H9 (cell line): ENCODE measurements around the gene ARL17A. TPM values are rescaled to one million over a fixed set of nuclear protein-coding genes. Genes with fewer than 3 reads are reported as not detected.
"Not testable (repeated sequence)": the region's sequence is repeated elsewhere in the genome, so short reads cannot be mapped to it uniquely, and the experiment has no call there.

Source experiments
- DNase-seq: peaks from one replicate; pipeline ENCODE4 v3.0.0-alpha.2; 2017
- H2AFZ ChIP-seq: one replicate; pipeline ENCODE4 v1.6.1; 2013; ENCODE audit warnings: mild to moderate bottlenecking, low read length, control low read depth, moderate library complexity
- H2AK5ac ChIP-seq: 2 replicates; pipeline ENCODE4 v1.6.1; 2013; ENCODE audit warnings: low read length, control low read depth, mixed read lengths; ENCODE audit not compliant: insufficient read length
- H2BK120ac ChIP-seq: one replicate; pipeline ENCODE4 v1.6.1; 2013; ENCODE audit warnings: low read depth, mild to moderate bottlenecking, low read length, control low read depth, inconsistent platforms; ENCODE audit not compliant: poor library complexity, severe bottlenecking
- H2BK12ac ChIP-seq: 2 replicates; pipeline ENCODE4 v1.6.1; 2013; ENCODE audit warnings: low read length, control low read depth, mixed read lengths, low read depth; ENCODE audit not compliant: insufficient read length
- H2BK15ac ChIP-seq: 2 replicates; pipeline ENCODE4 v1.6.1; 2013; ENCODE audit warnings: low read depth, low read length, control low read depth
- H2BK20ac ChIP-seq: one replicate; pipeline ENCODE4 v1.6.1; 2013; ENCODE audit warnings: low read depth, mild to moderate bottlenecking, low read length, control low read depth, inconsistent platforms; ENCODE audit not compliant: poor library complexity, severe bottlenecking
- H2BK5ac ChIP-seq: 2 replicates; pipeline ENCODE4 v1.6.1; 2013; ENCODE audit warnings: low read length, control low read depth, mixed read lengths; ENCODE audit not compliant: insufficient read length
- H3K14ac ChIP-seq: 2 replicates; pipeline ENCODE4 v1.6.1; 2013; ENCODE audit warnings: low read length, control low read depth; ENCODE audit not compliant: insufficient read depth
- H3K18ac ChIP-seq: 2 replicates; pipeline ENCODE4 v1.6.1; 2013; ENCODE audit warnings: low read depth, mild to moderate bottlenecking, mixed read lengths, low read length, control low read depth; ENCODE audit not compliant: insufficient read length
- H3K23ac ChIP-seq: 2 replicates; pipeline ENCODE4 v1.6.1; 2013; ENCODE audit warnings: low read length, control low read depth, mixed read lengths, low read depth; ENCODE audit not compliant: insufficient read length
- H3K23me2 ChIP-seq: 2 replicates; pipeline ENCODE4 v1.6.1; 2013; ENCODE audit warnings: low read depth, mild to moderate bottlenecking, mixed read lengths, low read length, control low read depth; ENCODE audit not compliant: insufficient read length, poor library complexity, severe bottlenecking
- H3K27ac ChIP-seq: 2 replicates; pipeline ENCODE4 v1.5.1; 2013; ENCODE audit warnings: low read length, control low read depth, mixed read lengths, low read depth; ENCODE audit not compliant: insufficient read length
- H3K27me3 ChIP-seq: 2 replicates; pipeline ENCODE4 v1.6.1; 2013; ENCODE audit warnings: low read length, control low read depth, inconsistent platforms; ENCODE audit not compliant: insufficient read depth
- H3K4ac ChIP-seq: 2 replicates; pipeline ENCODE4 v1.6.1; 2013; ENCODE audit warnings: low read depth, mild to moderate bottlenecking, control low read depth, inconsistent platforms, low read length, moderate library complexity
- H3K4me1 ChIP-seq: 2 replicates; pipeline ENCODE4 v1.6.1; 2013; ENCODE audit warnings: low read length, control low read depth, inconsistent platforms; ENCODE audit not compliant: insufficient read depth
- H3K4me2 ChIP-seq: 2 replicates; pipeline ENCODE4 v1.6.1; 2013; ENCODE audit warnings: low read length, control low read depth, mixed read lengths; ENCODE audit not compliant: insufficient read length, insufficient read depth
- H3K56ac ChIP-seq: 2 replicates; pipeline ENCODE4 v1.6.1; 2013; ENCODE audit warnings: low read depth, mild to moderate bottlenecking, mixed read lengths, low read length, control low read depth; ENCODE audit not compliant: insufficient read length
- H3K79me1 ChIP-seq: 2 replicates; pipeline ENCODE4 v1.6.1; 2013; ENCODE audit warnings: low read depth, mild to moderate bottlenecking, moderate library complexity, low read length, control low read depth, inconsistent platforms; ENCODE audit not compliant: insufficient read depth, poor library complexity, severe bottlenecking
- H3K79me2 ChIP-seq: 2 replicates; pipeline ENCODE4 v1.6.1; 2013; ENCODE audit warnings: low read length, control low read depth, inconsistent platforms; ENCODE audit not compliant: insufficient read depth
- H3K9ac ChIP-seq: 2 replicates; pipeline ENCODE4 v1.6.1; 2013; ENCODE audit warnings: low read length, control low read depth, mixed read lengths; ENCODE audit not compliant: insufficient read length; ENCODE audit errors: extremely low read depth
- H3K9me3 ChIP-seq: one replicate; pipeline ENCODE4 v1.6.1; 2013; ENCODE audit warnings: low read depth, low read length, inconsistent platforms; ENCODE audit not compliant: control insufficient read depth
- H3T11ph ChIP-seq: one replicate; pipeline ENCODE4 v1.6.1; 2013; ENCODE audit warnings: mild to moderate bottlenecking, low read length, control low read depth, inconsistent platforms
- H4K20me1 ChIP-seq: one replicate; pipeline ENCODE4 v1.6.1; 2013; ENCODE audit not compliant: control insufficient read depth, insufficient read length, insufficient read depth
- H4K5ac ChIP-seq: 2 replicates; pipeline ENCODE4 v1.6.1; 2013; ENCODE audit warnings: low read depth, mild to moderate bottlenecking, mixed read lengths, low read length, control low read depth; ENCODE audit not compliant: insufficient read length
- H4K8ac ChIP-seq: replicated peaks from 2 replicates; pipeline ENCODE4 v1.6.1; 2013; ENCODE audit warnings: low read length, control low read depth, mixed read lengths, low read depth; ENCODE audit not compliant: insufficient read length
- H4K91ac ChIP-seq: 2 replicates; pipeline ENCODE4 v1.6.1; 2013; ENCODE audit warnings: low read depth, mild to moderate bottlenecking, moderate library complexity, mixed read lengths, low read length, control low read depth; ENCODE audit not compliant: insufficient read length
- H3K27ac Mint-ChIP-seq, 3 experiments: 2 replicates in 2 of 3; 3 replicates in 1 of 3; pipeline ENCODE4 v1.8.0; 2020 to 2021; ENCODE audit warnings: mixed read lengths in 3 of 3, mild to moderate bottlenecking in 1 of 3, moderate library complexity in 1 of 3
- H3K27me3 Mint-ChIP-seq: 2 replicates; pipeline ENCODE4 v1.8.0; 2021; ENCODE audit warnings: low read depth, mild to moderate bottlenecking, moderate library complexity, mixed read lengths
- H3K36me3 Mint-ChIP-seq, 3 experiments: 2 replicates in 2 of 3; 3 replicates in 1 of 3; pipeline ENCODE4 v1.8.0; 2020 to 2021; ENCODE audit warnings: low read depth in 3 of 3, mixed read lengths in 3 of 3; ENCODE audit not compliant: insufficient read depth in 1 of 3
- H3K4me1 Mint-ChIP-seq, 2 experiments: 2 replicates each; pipeline ENCODE4 v1.8.0; 2020; ENCODE audit warnings: mixed read lengths in 2 of 2
- H3K4me3 Mint-ChIP-seq, 2 experiments: 2 replicates in 1 of 2; 3 replicates in 1 of 2; pipeline ENCODE4 v1.8.0; 2020 to 2021; ENCODE audit warnings: mild to moderate bottlenecking in 2 of 2, mixed read lengths in 2 of 2, moderate library complexity in 1 of 2
- H3K9me3 Mint-ChIP-seq, 2 experiments: 2 replicates in 1 of 2; 3 replicates in 1 of 2; pipeline ENCODE4 v1.8.0; 2020; ENCODE audit warnings: mild to moderate bottlenecking in 2 of 2, mixed read lengths in 2 of 2, moderate library complexity in 1 of 2
- WGBS: extraction: QIAGEN DNeasy Blood & Tissue Kit; methylation state at CpG from one replicate; pipeline ENCODE4 v1.1.7; 2013; ENCODE audit warnings: missing lambda C conversion rate, low lambda C conversion rate, mixed read lengths; ENCODE audit not compliant: insufficient read length; ENCODE audit errors: extremely low coverage; 5-methylcytosine and 5-hydroxymethylcytosine counted together
- total RNA-seq: library from RNA; stranded (reverse); gene quantifications from 2 replicates; pipeline ENCODE4 v1.2.1, GENCODE V29; 2021

ARL17A gene
- total RNA-seq, 1 experiment from 2014 or later = 12.2 TPM

- not testable (repeated sequence) for H3K14ac ChIP-seq, H3K79me1 ChIP-seq, H3K9ac ChIP-seq, H2BK20ac ChIP-seq, H2BK5ac ChIP-seq, H4K20me1 ChIP-seq, H3K56ac ChIP-seq, H3K4me3 Mint-ChIP-seq, H2AK5ac ChIP-seq, H4K8ac ChIP-seq, DNase-seq, H2BK120ac ChIP-seq, H2BK12ac ChIP-seq, H3K27me3 Mint-ChIP-seq, H3K18ac ChIP-seq, H3K23me2 ChIP-seq, H3K9me3 ChIP-seq, H3K27ac ChIP-seq, H3K9me3 Mint-ChIP-seq, H3T11ph ChIP-seq, H3K27ac Mint-ChIP-seq, H3K23ac ChIP-seq, H3K4me1 Mint-ChIP-seq, H3K4me1 ChIP-seq, H3K27me3 ChIP-seq, H3K36me3 Mint-ChIP-seq, H4K91ac ChIP-seq, H3K4ac ChIP-seq, H3K79me2 ChIP-seq, H3K4me2 ChIP-seq, H2AFZ ChIP-seq, H2BK15ac ChIP-seq, H4K5ac ChIP-seq
- no CpG with 5 or more reads among the region's 3 CpGs for WGBS
Observed at GRCh38 chr17:46598344-46598931, 18.9 kb upstream of the ARL17A start.

GRCh38 chr17:46591332-46591731 is 11.8 kb upstream of the ARL17A start:
- not testable (repeated sequence) for H3K14ac ChIP-seq, H3K27me3 ChIP-seq, H3K56ac ChIP-seq, H3K18ac ChIP-seq, H2BK20ac ChIP-seq, H3K4me1 Mint-ChIP-seq, DNase-seq, H4K8ac ChIP-seq, H4K5ac ChIP-seq, H3K9me3 Mint-ChIP-seq, H3K27ac Mint-ChIP-seq, H2BK5ac ChIP-seq, H2AFZ ChIP-seq, H3K36me3 Mint-ChIP-seq, H3K9me3 ChIP-seq, H4K91ac ChIP-seq, H2BK15ac ChIP-seq, H2BK120ac ChIP-seq, H3K79me1 ChIP-seq, H2BK12ac ChIP-seq, H3K27me3 Mint-ChIP-seq, H3K23ac ChIP-seq, H3K4me3 Mint-ChIP-seq, H2AK5ac ChIP-seq, H3K4ac ChIP-seq, H3K4me1 ChIP-seq, H3K4me2 ChIP-seq, H3K79me2 ChIP-seq, H3K9ac ChIP-seq, H3K23me2 ChIP-seq, H4K20me1 ChIP-seq, H3K27ac ChIP-seq, H3T11ph ChIP-seq
- no CpG with 5 or more reads among the region's 7 CpGs for WGBS
